BE2C (cell line): ENCODE measurements around the gene SYNGAP1.

Experiments used
- DNase-seq: peaks from one replicate; pipeline ENCODE4 v3.0.0-alpha.2; 2020
- H3K27me3 ChIP-seq: fragments of 250-450 bp; sonication (Bioruptor Pico); 2 replicates; pipeline ENCODE4 v1.5.1; 2020; ENCODE audit warnings: mild to moderate bottlenecking
- H3K36me3 ChIP-seq: fragments of 250-450 bp; sonication (Bioruptor Pico); 2 replicates; pipeline ENCODE4 v1.5.1; 2020; ENCODE audit warnings: mild to moderate bottlenecking
- H3K4me1 ChIP-seq: fragments of 250-450 bp; sonication (Bioruptor Pico); 2 replicates; pipeline ENCODE4 v1.5.1; 2020
- H3K4me3 ChIP-seq: 2 replicates; pipeline ENCODE4 v1.5.1; 2011; ENCODE audit warnings: low read depth, low read length
- H3K9me3 ChIP-seq: fragments of 250-450 bp; sonication (Bioruptor Pico); 2 replicates; pipeline ENCODE4 v1.5.1; 2020
- CTCF ChIP-seq: IDR thresholded peaks from 2 replicates; pipeline ENCODE4 v1.5.1; 2012; ENCODE audit warnings: mild to moderate bottlenecking, low read depth, low read length

SYNGAP1 gene

GRCh38 chr6:33410711-33411631, 8.9 kb upstream of the SYNGAP1 start, which contains the start of gene PHF1:
TSS of gene PHF1 (plus strand) at chr6:33411014. CDS start at chr6:33412264, 1,250 bp downstream.
- Histone ChIP-seq H3K27me3 (no peaks in the 10 kb centered on the region), H3K9me3 (no peaks in the 10 kb centered on the region), H3K36me3 (peaks cover 51% of the 10 kb centered on the region), H3K4me3 (peak within 1 kb of the TSS; percentile 69), H3K4me1 (peaks cover 3% of the 10 kb centered on the region; the same call in 1 of the 2 replicates)
- no peak for TF ChIP-seq CTCF
- no peak for DNase-seq

DNA sequence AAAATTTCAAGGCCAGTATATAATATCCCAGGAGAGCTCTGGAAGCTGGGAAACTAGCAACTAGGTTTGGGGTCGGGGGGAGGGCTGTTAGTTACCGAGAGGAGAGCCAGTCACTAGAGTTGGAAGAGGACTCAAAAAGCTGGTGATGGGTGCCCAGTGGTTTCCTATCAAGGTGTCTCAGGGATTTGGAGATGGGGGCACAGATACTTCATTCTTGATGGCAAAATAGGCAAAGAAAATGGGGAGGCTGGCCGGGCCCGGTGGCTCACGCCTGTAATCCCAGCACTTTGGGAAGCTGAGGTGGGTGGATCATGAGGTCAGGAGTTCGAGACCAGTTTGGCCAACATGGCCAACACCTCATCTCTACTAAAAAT, 8.2 kb upstream of the SYNGAP1 start:
- peaks cover 49% of the 10 kb centered on the region for H3K36me3 ChIP-seq
- no peak for DNase-seq
- no peaks in the 10 kb centered on the region for H3K9me3 ChIP-seq
- peaks cover 3% of the 10 kb centered on the region; the same call in 1 of the 2 replicates for H3K4me1 ChIP-seq
- H3K27me3 ChIP-seq = no peaks in the 10 kb centered on the region
- no peak for TF ChIP-seq CTCF
- peak overlapping the region; percentile 69 for H3K4me3 ChIP-seq

GRCh38 chr6:33412140-33413009, 7.5 kb upstream of the SYNGAP1 start:
- H3K27me3 ChIP-seq = no peaks in the 10 kb centered on the region
- TF ChIP-seq CTCF = no peak
- H3K4me1 ChIP-seq = peaks cover 3% of the 10 kb centered on the region; the same call in 1 of the 2 replicates
- H3K36me3 ChIP-seq = peaks cover 44% of the 10 kb centered on the region
- H3K9me3 ChIP-seq = no peaks in the 10 kb centered on the region
- no peak for DNase-seq
- no peak overlapping the region for H3K4me3 ChIP-seq

- peaks cover 34% of the 10 kb centered on the region for H3K36me3 ChIP-seq
- DNase-seq = no peak
- H3K9me3 ChIP-seq = no peaks in the 10 kb centered on the region
- peaks cover 5% of the 10 kb centered on the region for H3K4me1 ChIP-seq
- no peak for TF ChIP-seq CTCF
- H3K27me3 ChIP-seq = no peaks in the 10 kb centered on the region
- H3K4me3 ChIP-seq = no peak overlapping the region
These were observed 6.4 kb upstream of the SYNGAP1 start for GRCh38 chr6:33413241-33414120.

DNA sequence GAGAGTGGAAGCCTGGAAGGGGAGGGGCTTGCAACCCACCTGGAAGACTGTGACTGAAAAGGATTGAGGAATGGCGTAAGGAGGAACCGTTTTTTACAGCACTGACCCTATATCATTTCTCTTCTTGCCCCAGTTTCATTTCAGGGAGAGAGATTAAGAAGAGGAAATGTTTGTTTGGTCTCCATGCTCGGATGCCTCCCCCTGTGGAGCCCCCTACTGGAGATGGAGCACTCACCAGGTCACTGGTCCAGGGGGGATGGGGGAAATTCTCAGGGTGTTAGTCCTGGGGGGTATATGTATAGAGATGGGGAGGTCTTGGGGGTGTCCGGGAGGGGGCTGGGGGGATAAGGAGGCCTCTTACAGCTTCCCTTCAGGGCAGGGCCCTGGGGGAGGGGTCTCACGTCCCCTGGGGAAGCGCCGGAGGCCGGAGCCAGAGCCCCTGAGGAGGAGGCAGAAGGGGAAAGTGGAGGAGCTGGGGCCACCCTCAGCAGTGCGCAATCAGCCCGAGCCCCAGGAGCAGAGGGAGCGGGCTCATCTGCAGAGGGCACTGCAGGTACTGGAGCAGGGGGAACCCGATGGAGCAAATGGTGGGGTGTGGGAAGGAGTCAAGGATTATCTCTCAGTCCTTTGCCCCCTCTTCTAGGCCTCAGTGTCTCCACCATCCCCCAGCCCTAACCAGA, 5.1 kb upstream of the SYNGAP1 start:
- H3K9me3 ChIP-seq = no peaks in the 10 kb centered on the region
- peak; percentile 48 for DNase-seq
- no peaks in the 10 kb centered on the region for H3K27me3 ChIP-seq
- H3K36me3 ChIP-seq = peaks cover 34% of the 10 kb centered on the region
- H3K4me1 ChIP-seq = peaks cover 9% of the 10 kb centered on the region
- peak; percentile 61 for TF ChIP-seq CTCF
- H3K4me3 ChIP-seq = no peak overlapping the region
